Measurements from ENCODE around the gene COL24A1. TPM values are rescaled to one million over a fixed set of nuclear protein-coding genes. Genes with fewer than 3 reads are reported as not detected.

The COL24A1 gene
- total and polyA plus RNA-seq, 2 of the 13 experiments (the other 11 are each of a cell fraction or from before 2014, with no cell fraction given): 0.04 to 0.13 TPM

GRCh38 chr1:85681087-85681486, 475.5 kb downstream of the COL24A1 start (continued):
- TF ChIP-seq PTBP1 (IDR thresholded peaks at IDR 0.05; ENCODE audit: low read depth, low read length, poor library complexity, severe bottlenecking) (no peak), ELK4 (CRISPR knock-in tag; IDR thresholded peaks at IDR 0.05; ENCODE audit: borderline replicate concordance) (no peak), TIGD3 (CRISPR knock-in tag; IDR thresholded peaks at IDR 0.05; ENCODE audit: borderline replicate concordance) (no peak), MEIS2 (CRISPR knock-in tag; IDR thresholded peaks at IDR 0.05) (no peak; the same call in 1 of the 2 replicates), NKX3-1 (CRISPR knock-in tag; IDR thresholded peaks at IDR 0.05) (no peak), FOXP1 (IDR thresholded peaks at IDR 0.05) (peak; percentile 68; the same call in 1 of the 2 replicates), FOXP1 (CRISPR knock-in tag; IDR thresholded peaks at IDR 0.05) (peak; percentile 81), DRAP1 (CRISPR knock-in tag; IDR thresholded peaks at IDR 0.05) (peak; percentile 47; the same call in 1 of the 2 replicates), FOXO1 (CRISPR knock-in tag; IDR thresholded peaks at IDR 0.05) (peak; percentile 85; the same call in 1 of the 2 replicates), HIVEP1 (CRISPR knock-in tag; IDR thresholded peaks at IDR 0.05) (no peak), PAF1 (CRISPR knock-in tag; IDR thresholded peaks at IDR 0.05) (no peak), PATZ1 (CRISPR knock-in tag; IDR thresholded peaks at IDR 0.05) (no peak), IRX3 (CRISPR knock-in tag; IDR thresholded peaks at IDR 0.05; ENCODE audit: borderline replicate concordance, low read depth) (no peak), HNF1B (CRISPR knock-in tag; IDR thresholded peaks at IDR 0.05) (peak; percentile 46; the same call in 1 of the 2 replicates), SMARCC2 (IDR thresholded peaks at IDR 0.05) (no peak), ZNF574 (CRISPR knock-in tag; IDR thresholded peaks at IDR 0.05) (no peak), SOX13 (IDR thresholded peaks at IDR 0.05) (peak; percentile 42; the same call in 1 of the 2 replicates), SOX13 (CRISPR knock-in tag; conservative IDR thresholded peaks at IDR 0.05 in 1 of 2, IDR thresholded peaks at IDR 0.05 in 1 of 2) (peak in 1 of 2 experiments; percentile 88; a peak in 2 of 4 replicates), MTA1 (CRISPR knock-in tag; IDR thresholded peaks at IDR 0.05; ENCODE audit: borderline replicate concordance) (no peak), STAT5B (CRISPR knock-in tag; IDR thresholded peaks at IDR 0.05) (no peak), POGZ (CRISPR knock-in tag; IDR thresholded peaks at IDR 0.05) (0 out of 2 replicates have a peak, but pooled peaks have one; percentile 43), NCOA5 (CRISPR knock-in tag; IDR thresholded peaks at IDR 0.05) (no peak), ZKSCAN1 (IDR thresholded peaks at IDR 0.05; ENCODE audit: low read length) (no peak)
